Ramos (cell line): ENCODE results near the gene ZNHIT1.

Source experiments
- in situ Hi-C: fragments of 300-500 bp; cut with MboI; formaldehyde crosslinking; loops from one replicate; pipeline ENCODE4 v1.14.3; 2022; ENCODE audit warnings: low sequenced_read_pairs; ENCODE audit not compliant: unreplicated experiment

ZNHIT1 gene

GRCh38 chr7:101217388-101218235, at the start of gene ZNHIT1, which contains the start of gene PLOD3:
ZNHIT1 (plus strand) TSS chr7:101218165; CDS start chr7:101218196, 31 bp downstream.
PLOD3 (minus strand) TSS chr7:101217581; CDS start chr7:101217274, 307 bp downstream.
- in situ Hi-C loops: no loop called here

- in situ Hi-C loops: no loop called here
Measured at GRCh38 chr7:101168412-101169049, 49.4 kb upstream of the ZNHIT1 start.

GRCh38 chr7:101169110-101169837, 48.7 kb upstream of the ZNHIT1 start:
- in situ Hi-C loops: no loop called here

GRCh38 chr7:101169838-101170551, 48.0 kb upstream of the ZNHIT1 start:
- in situ Hi-C loops: no loop called here

GRCh38 chr7:101170617-101171441, 47.1 kb upstream of the ZNHIT1 start:
- in situ Hi-C loops: no loop called here

GRCh38 chr7:101171442-101171837, 46.5 kb upstream of the ZNHIT1 start:
- in situ Hi-C loops: no loop called here

- in situ Hi-C loops: no loop called here
Measured at GRCh38 chr7:101172005-101172853, 45.7 kb upstream of the ZNHIT1 start.

GRCh38 chr7:101172854-101173751, 44.9 kb upstream of the ZNHIT1 start:
- in situ Hi-C loops: no loop called here

- in situ Hi-C loops: no loop called here
Measured at GRCh38 chr7:101173752-101174244, 44.2 kb upstream of the ZNHIT1 start.

- in situ Hi-C loops: no loop called here
Measured at GRCh38 chr7:101174322-101174854, 43.6 kb upstream of the ZNHIT1 start.

GRCh38 chr7:101175664-101176063, 42.3 kb upstream of the ZNHIT1 start:
- in situ Hi-C loops: no loop called here

GRCh38 chr7:101177644-101178043, 40.3 kb upstream of the ZNHIT1 start:
- in situ Hi-C loops: no loop called here

- in situ Hi-C loops: no loop called here
Measured at GRCh38 chr7:101179117-101179516, 38.8 kb upstream of the ZNHIT1 start.

- in situ Hi-C loops: no loop called here
Measured at GRCh38 chr7:101179713-101180112, 38.3 kb upstream of the ZNHIT1 start.

GRCh38 chr7:101180130-101180755, 37.7 kb upstream of the ZNHIT1 start, which contains the start of gene NAT16:
NAT16 (minus strand) TSS chr7:101180293; CDS start chr7:101174807, 5,486 bp downstream.
- in situ Hi-C loops: no loop called here

- in situ Hi-C loops: no loop called here
Measured at GRCh38 chr7:101185258-101185839, 32.6 kb upstream of the ZNHIT1 start.
